T-cell (primary cell): Measurements from ENCODE around the gene JAG1. TPM values are rescaled to one million over a fixed set of nuclear protein-coding genes. Genes with fewer than 3 reads are reported as not detected.

Experiments
- ATAC-seq, 4 experiments: fragments of 200-7000 bp in 3 of 4; fragments of 150-1000 bp in 1 of 4; cut with Tn5 transposase; replicated peaks in 1 of 4; 1 replicate in 3 of 4; 2 replicates in 1 of 4; pipeline ENCODE4 v1.10.0; 2021; ENCODE audit warnings: moderate library complexity in 3 of 4, mild to moderate bottlenecking in 2 of 4, moderate number of reproducible peaks in 1 of 4
- CTCF ChIA-PET, 2 donors: fragments of 300-600 bp; sonication (Branson Sonifier 250); formaldehyde crosslinking; loops; one replicate each; lab custom pipeline; 2022; ENCODE audit warnings: antibody characterized with exemption in 2 of 2; lab: Charles Lee
- POLR2A ChIA-PET, 2 donors: fragments of 300-600 bp; sonication (Branson Sonifier 250); formaldehyde crosslinking; loops; one replicate each; lab custom pipeline; 2022; ENCODE audit warnings: antibody characterized with exemption in 2 of 2; lab: Charles Lee
- DNase-seq, 35 experiments: peaks; one replicate each; pipeline versions ENCODE4 v3.0.0 to v3.0.0-alpha.2; 2013 to 2023
- H3K27ac ChIP-seq: one replicate; pipeline ENCODE4 v1.5.1; 2013; ENCODE audit warnings: low read length
- H3K27me3 ChIP-seq, 2 experiments: replicated peaks in 1 of 2; 1 replicate in 1 of 2; 2 replicates in 1 of 2; pipeline versions ENCODE4 v1.6.1 to v1.7.0; 2013; ENCODE audit warnings: low read length in 1 of 2, mixed read lengths in 1 of 2; ENCODE audit not compliant: control insufficient read depth in 2 of 2, insufficient read depth in 2 of 2; ENCODE audit errors: extremely low read depth in 1 of 2
- H3K36me3 ChIP-seq, 2 donors: 1 replicate in 1 of 2; 2 replicates in 1 of 2; pipeline versions ENCODE4 v1.6.1 to v1.7.0; 2013; ENCODE audit warnings: low read length in 1 of 2; ENCODE audit not compliant: control insufficient read depth in 2 of 2, insufficient read depth in 1 of 2; ENCODE audit errors: extremely low read depth in 1 of 2
- H3K4me1 ChIP-seq, 2 experiments: 1 replicate in 1 of 2; 2 replicates in 1 of 2; pipeline versions ENCODE4 v1.6.1 to v1.7.0; 2013; ENCODE audit warnings: low read length in 2 of 2, mixed read lengths in 1 of 2; ENCODE audit not compliant: insufficient read depth in 2 of 2, control insufficient read depth in 1 of 2; ENCODE audit errors: extremely low read depth in 1 of 2
- H3K4me3 ChIP-seq, 2 donors: 1 replicate in 1 of 2; 2 replicates in 1 of 2; pipeline versions ENCODE4 v1.5.1 to v1.7.0; 2013; ENCODE audit warnings: mild to moderate bottlenecking in 2 of 2, low read length in 1 of 2, moderate library complexity in 1 of 2; ENCODE audit not compliant: control insufficient read depth in 1 of 2; ENCODE audit errors: extremely low read depth in 1 of 2
- H3K9me3 ChIP-seq: 2 replicates; pipeline ENCODE4 v1.7.0; 2013
- H3K27ac Mint-ChIP-seq, 2 donors: one replicate each; pipeline ENCODE4 v1.8.0; 2020 to 2021; ENCODE audit warnings: mild to moderate bottlenecking in 2 of 2, mixed read lengths in 2 of 2
- H3K27me3 Mint-ChIP-seq, 2 donors: one replicate each; pipeline ENCODE4 v1.8.0; 2021 to 2022; ENCODE audit warnings: mixed read lengths in 2 of 2
- H3K36me3 Mint-ChIP-seq: one replicate; pipeline ENCODE4 v1.8.0; 2021; ENCODE audit warnings: mixed read lengths
- H3K4me1 Mint-ChIP-seq, 3 donors: one replicate each; pipeline ENCODE4 v1.8.0; 2020 to 2022; ENCODE audit warnings: mixed read lengths in 3 of 3, mild to moderate bottlenecking in 1 of 3
- H3K4me3 Mint-ChIP-seq, 3 donors: one replicate each; pipeline ENCODE4 v1.8.0; 2020 to 2022; ENCODE audit warnings: mild to moderate bottlenecking in 3 of 3, mixed read lengths in 3 of 3, moderate library complexity in 3 of 3
- H3K9me3 Mint-ChIP-seq, 3 donors: one replicate each; pipeline ENCODE4 v1.8.0; 2020 to 2022; ENCODE audit warnings: mixed read lengths in 3 of 3
- WGBS: methylation state at CpG from one replicate; pipeline ENCODE4 v1.1.5; 2013; ENCODE audit warnings: missing lambda C conversion rate; ENCODE audit not compliant: insufficient coverage; 5-methylcytosine and 5-hydroxymethylcytosine counted together
- total RNA-seq, 35 experiments: library from RNA in 6 of 35; stranded (reverse) in 6 of 35; fragments of 120-200 nt in 1 of 35; gene quantifications; one replicate each; pipeline versions ENCODE4 v1.2.1 to v1.2.4 and lab custom pipeline; 2013 to 2026

The JAG1 gene
- total RNA-seq, 5 donors from 2014 or later (not counting 1 experiment from before 2014, with no cell fraction given): 0.12 to 1.1 (median 0.56) TPM

DNA sequence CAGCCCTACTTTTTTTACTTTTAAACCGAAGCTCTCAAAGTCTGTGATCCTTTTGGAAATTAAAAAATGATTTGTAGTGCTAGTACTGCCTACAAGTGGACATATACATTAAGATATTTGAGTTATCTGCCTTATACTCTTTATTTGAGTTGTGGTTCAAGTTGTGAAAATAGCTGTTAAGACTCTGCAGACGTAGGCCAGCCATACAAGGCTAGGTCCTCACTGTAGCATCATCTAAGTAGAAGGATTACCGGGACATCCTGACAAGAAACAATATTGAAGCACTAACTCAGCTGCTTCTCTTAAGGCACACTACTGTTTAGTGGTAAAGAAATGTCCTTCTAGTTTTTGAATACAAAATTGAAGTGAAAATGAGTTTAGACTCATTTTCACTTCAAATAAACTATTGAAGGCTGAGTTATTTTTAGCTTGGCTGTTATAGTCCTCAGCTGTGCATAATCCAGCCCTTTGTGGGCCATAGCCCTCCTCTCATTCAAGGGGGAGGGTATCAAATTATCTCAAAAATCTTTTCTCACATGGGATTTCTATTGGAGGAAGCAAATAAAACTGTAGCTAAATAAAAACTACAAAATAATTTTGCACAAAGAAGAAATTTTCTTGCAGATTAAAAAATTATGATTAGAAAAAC lies 68.1 kb downstream of the JAG1 start:
- no peak overlapping the region for H3K27ac Mint-ChIP-seq
- no peak overlapping the region for H3K27ac ChIP-seq
- H3K36me3 ChIP-seq: peaks cover 0 to 14% of the 10 kb centered on the region in 2 donors
- H3K27me3 Mint-ChIP-seq: no peaks in the 10 kb centered on the region
- POLR2A ChIA-PET: no interaction called here
- DNase-seq (no peak), ATAC-seq (no peak)
- H3K9me3 ChIP-seq: no peaks in the 10 kb centered on the region
- peaks cover 53% of the 10 kb centered on the region for H3K36me3 Mint-ChIP-seq
- H3K4me3 ChIP-seq: no peak overlapping the region
- WGBS: no CpG with 5 or more reads among the region's 3 CpGs
- no peak overlapping the region for H3K4me3 Mint-ChIP-seq
- H3K4me1 ChIP-seq: no peaks in the 10 kb centered on the region
- H3K27me3 ChIP-seq: no peaks in the 10 kb centered on the region
- H3K9me3 Mint-ChIP-seq: no peaks in the 10 kb centered on the region
- no peaks in the 10 kb centered on the region for H3K4me1 Mint-ChIP-seq
- CTCF ChIA-PET: no interaction called here

DNA sequence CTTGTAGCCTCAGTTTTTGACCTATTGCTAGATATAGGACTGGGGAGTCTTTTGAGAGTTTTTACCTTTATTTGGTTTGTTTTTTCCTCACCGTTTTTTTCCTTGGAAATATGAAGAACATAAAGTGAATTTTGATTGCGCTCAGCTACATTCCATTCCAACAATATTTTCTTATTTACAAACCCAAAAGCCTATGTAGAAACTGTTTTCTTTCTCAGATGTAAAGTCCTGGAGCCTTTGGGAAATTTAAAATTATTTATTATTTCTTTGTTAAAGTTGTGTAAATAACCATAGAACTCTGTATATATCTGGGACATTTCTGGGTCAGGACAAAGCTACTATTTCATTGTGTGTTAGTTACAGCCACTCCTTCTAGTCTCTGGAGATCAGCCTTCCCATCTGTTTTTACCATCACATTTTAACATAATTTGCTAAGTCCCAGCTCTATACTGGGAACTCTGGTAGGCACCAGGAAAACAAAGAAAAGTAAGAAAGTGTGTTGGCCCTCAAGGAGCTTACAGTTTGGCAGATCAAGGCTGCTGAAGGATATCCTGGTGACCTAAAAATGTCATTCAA lies 68.8 kb downstream of the JAG1 start:
- Mint-ChIP-seq H3K36me3 (peaks cover 57% of the 10 kb centered on the region), H3K27me3 (no peaks in the 10 kb centered on the region), H3K4me3 (no peak overlapping the region), H3K4me1 (no peaks in the 10 kb centered on the region), H3K27ac (no peak overlapping the region), H3K9me3 (no peaks in the 10 kb centered on the region)
- Histone ChIP-seq H3K4me3 (no peak overlapping the region), H3K4me1 (no peaks in the 10 kb centered on the region), H3K9me3 (no peaks in the 10 kb centered on the region), H3K27ac (no peak overlapping the region), H3K27me3 (no peaks in the 10 kb centered on the region), H3K36me3 (peaks cover 0 to 14% of the 10 kb centered on the region in 2 donors)
- ChIA-PET CTCF (no interaction called here), POLR2A (no interaction called here)
- DNase-seq (no peak), ATAC-seq (no peak)
- WGBS: no CpG with 5 or more reads among the region's 2 CpGs

DNA sequence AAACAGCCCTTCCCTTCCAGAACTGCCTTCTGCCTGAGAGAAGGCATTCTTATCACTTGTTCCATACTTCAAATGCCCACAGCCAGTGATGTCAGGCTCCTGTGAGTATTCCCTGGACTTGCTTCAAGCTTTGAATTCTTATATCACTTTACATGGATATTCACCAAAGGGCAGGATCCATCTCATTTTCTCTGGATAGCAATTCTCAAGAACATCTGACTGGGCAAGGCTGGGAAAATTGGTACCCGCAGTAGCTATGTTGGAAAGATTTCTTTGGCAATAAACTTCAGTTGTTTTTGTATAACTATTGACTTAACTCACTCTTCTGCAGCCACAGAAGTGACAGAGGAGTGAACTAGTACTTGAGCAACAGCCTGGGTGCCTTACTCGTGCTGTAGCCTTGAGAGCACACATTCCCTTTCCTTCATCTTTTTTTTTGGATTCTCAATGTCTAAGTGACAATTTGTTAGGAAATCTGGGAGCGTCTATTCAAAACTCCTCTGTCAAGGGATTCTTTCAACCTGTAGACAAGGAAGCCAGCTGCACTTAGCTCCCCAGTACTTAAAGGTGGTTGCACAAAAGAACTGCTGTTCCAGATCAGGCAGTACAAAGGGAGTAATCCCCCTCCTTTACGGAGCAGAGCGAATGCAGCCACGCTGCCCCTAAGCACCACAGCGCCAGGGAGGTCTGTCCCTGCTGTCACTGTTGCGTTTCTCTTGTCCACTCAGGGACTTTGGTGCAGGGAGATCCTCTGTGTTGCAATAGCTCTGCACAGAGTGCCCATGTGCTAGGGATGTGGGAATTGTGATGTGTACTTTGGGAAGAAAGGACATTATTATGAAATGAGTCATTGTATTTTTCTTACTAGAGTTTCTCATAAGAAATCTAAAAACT lies 69.6 kb downstream of the JAG1 start:
- H3K4me3 Mint-ChIP-seq: no peak overlapping the region
- Histone ChIP-seq H3K27ac (no peak overlapping the region), H3K27me3 (no peaks in the 10 kb centered on the region), H3K4me1 (no peaks in the 10 kb centered on the region), H3K4me3 (no peak overlapping the region), H3K9me3 (no peaks in the 10 kb centered on the region), H3K36me3 (peaks cover 0 to 14% of the 10 kb centered on the region in 2 donors)
- no peaks in the 10 kb centered on the region for H3K27me3 Mint-ChIP-seq
- no peaks in the 10 kb centered on the region for H3K4me1 Mint-ChIP-seq
- ATAC-seq: no peak
- 97% methylated on average over 6 of the region's 8 CpGs for WGBS
- ChIA-PET CTCF (interaction anchor here in 1 of 2 donors (0.6 kb wide), 1 partner anchor 19 kb away, joined by 3 read pairs; no protein-coding TSS in a partner anchor), POLR2A (no interaction called here)
- no peak for DNase-seq
- H3K27ac Mint-ChIP-seq: no peak overlapping the region
- H3K9me3 Mint-ChIP-seq: no peaks in the 10 kb centered on the region
- H3K36me3 Mint-ChIP-seq: peaks cover 57% of the 10 kb centered on the region

DNA sequence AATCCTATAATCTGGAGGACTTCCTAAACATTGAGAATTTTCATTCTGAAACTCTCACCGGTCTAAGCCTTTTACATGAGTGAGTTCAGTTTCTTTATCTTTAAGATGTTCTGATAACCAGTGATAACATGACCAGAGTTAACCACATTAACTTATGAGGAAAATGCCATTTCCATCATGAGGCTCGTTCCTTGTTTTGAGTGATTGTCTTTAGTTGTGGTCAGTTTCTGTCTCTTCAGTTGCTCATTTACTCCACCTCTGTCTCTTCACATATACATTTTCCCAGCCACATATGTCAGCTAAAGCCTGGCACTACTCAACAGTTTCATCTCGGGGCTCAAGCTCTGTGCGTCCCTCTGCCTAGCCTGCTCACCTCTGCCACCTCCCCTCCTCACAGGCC lies 70.4 kb downstream of the JAG1 start:
- no peak for DNase-seq
- H3K27ac ChIP-seq: no peak overlapping the region
- no peak for ATAC-seq
- ChIA-PET CTCF (no interaction called here), POLR2A (interaction anchor here in 1 of 2 donors (0.5 kb wide), 1 partner anchor 175 kb away, joined by 3 read pairs; no protein-coding TSS in a partner anchor)
- H3K4me3 ChIP-seq: no peak overlapping the region
- H3K4me1 ChIP-seq: no peaks in the 10 kb centered on the region
- Mint-ChIP-seq H3K4me3 (no peak overlapping the region), H3K36me3 (peaks cover 58% of the 10 kb centered on the region), H3K4me1 (no peaks in the 10 kb centered on the region), H3K27me3 (no peaks in the 10 kb centered on the region), H3K9me3 (no peaks in the 10 kb centered on the region), H3K27ac (no peak overlapping the region)
- H3K9me3 ChIP-seq: no peaks in the 10 kb centered on the region
- H3K36me3 ChIP-seq: peaks cover 0 to 18% of the 10 kb centered on the region in 2 donors
- H3K27me3 ChIP-seq: no peaks in the 10 kb centered on the region
- 24% methylated on average over 2 of the region's 4 CpGs for WGBS

DNA sequence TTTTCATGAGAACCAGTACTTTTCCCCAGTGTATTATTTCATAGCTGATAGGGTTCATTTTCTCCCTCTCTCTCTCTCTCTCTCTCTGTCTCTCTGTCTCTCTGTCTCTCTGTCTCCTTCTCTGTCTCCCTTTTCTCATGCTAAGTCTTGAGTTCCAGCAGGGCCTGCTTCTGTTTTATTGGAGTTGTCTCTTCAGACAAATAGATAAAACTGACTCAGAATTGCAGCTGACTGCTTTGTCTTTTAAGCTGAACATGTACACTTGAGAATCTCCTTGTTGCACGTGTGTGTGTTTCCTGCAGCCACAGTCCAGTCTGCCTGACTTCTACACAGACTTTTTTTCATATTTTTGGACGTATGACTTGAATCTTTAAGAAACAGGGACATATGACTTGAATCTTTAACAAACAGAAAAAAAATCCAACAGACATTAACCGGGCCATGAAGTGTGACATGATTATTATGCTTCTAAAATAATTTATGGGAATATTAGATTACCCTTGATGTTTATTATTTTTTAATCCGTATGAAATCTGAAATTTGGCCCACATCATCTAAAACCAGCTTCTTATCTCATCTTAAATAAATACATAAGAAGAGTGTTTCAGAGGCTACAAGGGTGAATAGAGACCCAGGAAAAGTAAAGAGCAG lies 71.5 kb downstream of the JAG1 start:
- peaks cover 55% of the 10 kb centered on the region for H3K36me3 Mint-ChIP-seq

DNA sequence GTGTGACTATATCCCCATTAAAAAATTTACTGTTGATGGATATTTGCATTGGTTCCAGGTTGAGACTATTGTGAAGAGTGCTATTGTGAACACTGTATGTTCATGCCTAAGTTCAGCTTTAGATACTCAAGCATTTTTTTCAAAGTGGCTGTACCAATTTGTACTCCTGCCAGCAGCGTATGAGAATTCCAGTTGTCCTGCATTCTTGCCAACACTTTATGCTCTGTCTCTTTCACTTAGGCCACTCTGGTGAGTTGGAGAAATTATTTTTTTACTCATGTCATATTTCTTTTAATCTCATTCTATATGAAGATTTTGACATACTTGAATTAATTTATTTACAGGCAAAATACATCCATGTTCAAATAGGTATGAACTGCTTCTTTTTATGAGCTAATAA lies 76.2 kb downstream of the JAG1 start:
- peaks cover 0 to 9% of the 10 kb centered on the region in 2 donors for H3K36me3 ChIP-seq
- no peaks in the 10 kb centered on the region for H3K27me3 ChIP-seq
- no peaks in the 10 kb centered on the region for H3K4me1 ChIP-seq
- Mint-ChIP-seq H3K4me1 (no peaks in the 10 kb centered on the region), H3K9me3 (no peaks in the 10 kb centered on the region), H3K27ac (no peak overlapping the region), H3K36me3 (peaks cover 48% of the 10 kb centered on the region), H3K4me3 (no peak overlapping the region), H3K27me3 (no peaks in the 10 kb centered on the region)
- ATAC-seq: no peak
- no peak overlapping the region for H3K4me3 ChIP-seq
- H3K9me3 ChIP-seq: no peaks in the 10 kb centered on the region
- ChIA-PET POLR2A (interaction anchor here in 1 of 2 donors (0.5 to 0.6 kb wide), 2 partner anchors 11 to 18 kb away, joined by 3 read pairs; no protein-coding TSS in a partner anchor), CTCF (no interaction called here)
- DNase-seq: no peak
- H3K27ac ChIP-seq: no peak overlapping the region
- no CpG with 5 or more reads among the region's 1 CpG for WGBS

More for the DNA sequence above, 71.5 kb downstream of the JAG1 start:
- no peak for ATAC-seq
- Mint-ChIP-seq H3K27ac (no peak overlapping the region), H3K27me3 (no peaks in the 10 kb centered on the region), H3K4me1 (no peaks in the 10 kb centered on the region), H3K4me3 (no peak overlapping the region), H3K9me3 (no peaks in the 10 kb centered on the region)
- Histone ChIP-seq H3K4me3 (no peak overlapping the region), H3K27ac (no peak overlapping the region), H3K4me1 (no peaks in the 10 kb centered on the region), H3K27me3 (no peaks in the 10 kb centered on the region), H3K9me3 (no peaks in the 10 kb centered on the region), H3K36me3 (peaks cover 0 to 18% of the 10 kb centered on the region in 2 donors)
- DNase-seq: no peak
- POLR2A ChIA-PET: no interaction called here
- WGBS: 80% methylated on average over 1 of the region's 4 CpGs
- CTCF ChIA-PET: no interaction called here
